ENCODE results near the gene B3GALNT2. TPM values are rescaled to one million over a fixed set of nuclear protein-coding genes. Genes with fewer than 3 reads are reported as not detected.

B3GALNT2 gene
- polyA plus RNA-seq, 1 donor (not counting 4 experiments of a cell fraction or from before 2014, with no cell fraction given): 30.5 TPM

DNA sequence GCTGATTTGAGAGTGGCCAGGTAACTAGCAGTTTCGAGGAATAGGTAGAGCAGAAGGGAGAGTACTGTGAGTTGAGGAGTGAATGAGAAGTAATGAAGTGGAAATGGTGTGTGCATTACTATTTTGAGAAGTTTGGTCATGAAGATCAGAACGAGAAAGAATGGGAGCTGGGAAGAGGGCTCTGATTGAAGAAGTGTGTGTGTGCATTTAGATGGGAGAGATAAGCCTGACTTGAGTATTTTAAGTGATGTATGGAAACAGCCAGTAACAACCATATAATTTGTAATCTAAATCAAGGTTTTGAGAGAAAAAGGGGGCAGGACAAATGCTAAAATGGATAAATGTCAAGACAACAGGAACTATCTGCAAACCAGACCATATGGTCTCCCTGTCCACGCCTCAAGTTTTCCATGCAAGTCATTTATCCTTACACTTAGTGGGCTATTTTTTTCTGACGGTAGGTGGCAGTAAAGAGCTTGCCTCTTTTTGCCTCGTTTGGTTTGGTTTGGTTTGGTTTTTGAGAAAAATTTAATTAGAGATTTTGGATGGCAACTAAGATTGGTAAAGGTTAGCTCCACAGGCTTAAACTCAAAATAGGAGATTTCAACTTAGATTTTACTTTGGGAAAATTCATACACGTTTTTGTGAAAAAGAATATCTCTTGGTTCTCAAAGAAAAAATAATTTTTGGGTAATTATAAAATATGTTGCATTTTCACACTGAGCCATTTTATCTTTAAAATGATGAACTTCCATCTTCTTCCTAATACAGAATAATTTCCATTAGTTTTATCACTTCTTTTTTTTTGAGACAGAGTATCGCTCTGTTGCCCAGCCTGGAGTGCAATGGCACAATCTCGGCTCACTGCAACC, 9.5 kb upstream of the B3GALNT2 start:
- H3K4me1 ChIP-seq (ENCODE audit: control insufficient read depth, extremely low read depth, insufficient read depth, low read length): no peaks in the 10 kb centered on the region
- H3K79me2 ChIP-seq (ENCODE audit: control insufficient read depth, insufficient read depth, low read length): no peaks in the 10 kb centered on the region
- H3K4me3 ChIP-seq (ENCODE audit: control insufficient read depth in 2 of 3, extremely low read depth in 1 of 3, insufficient read depth in 2 of 3, low read depth in 1 of 3, low read length in 3 of 3): no peak overlapping the region
- no peaks in the 10 kb centered on the region for H4K20me1 ChIP-seq (ENCODE audit: control insufficient read depth, extremely low read depth, insufficient read depth, low read length)
- no peak overlapping the region for H3K4me2 ChIP-seq (ENCODE audit: control insufficient read depth, extremely low read depth, insufficient read depth, low read depth, low read length)
- H3K9me3 ChIP-seq (ENCODE audit: control insufficient read depth, low read depth, low read length): no peaks in the 10 kb centered on the region
- no peak overlapping the region for H2AFZ ChIP-seq (ENCODE audit: control insufficient read depth, low read length)
- TF ChIP-seq, protein P1, sequence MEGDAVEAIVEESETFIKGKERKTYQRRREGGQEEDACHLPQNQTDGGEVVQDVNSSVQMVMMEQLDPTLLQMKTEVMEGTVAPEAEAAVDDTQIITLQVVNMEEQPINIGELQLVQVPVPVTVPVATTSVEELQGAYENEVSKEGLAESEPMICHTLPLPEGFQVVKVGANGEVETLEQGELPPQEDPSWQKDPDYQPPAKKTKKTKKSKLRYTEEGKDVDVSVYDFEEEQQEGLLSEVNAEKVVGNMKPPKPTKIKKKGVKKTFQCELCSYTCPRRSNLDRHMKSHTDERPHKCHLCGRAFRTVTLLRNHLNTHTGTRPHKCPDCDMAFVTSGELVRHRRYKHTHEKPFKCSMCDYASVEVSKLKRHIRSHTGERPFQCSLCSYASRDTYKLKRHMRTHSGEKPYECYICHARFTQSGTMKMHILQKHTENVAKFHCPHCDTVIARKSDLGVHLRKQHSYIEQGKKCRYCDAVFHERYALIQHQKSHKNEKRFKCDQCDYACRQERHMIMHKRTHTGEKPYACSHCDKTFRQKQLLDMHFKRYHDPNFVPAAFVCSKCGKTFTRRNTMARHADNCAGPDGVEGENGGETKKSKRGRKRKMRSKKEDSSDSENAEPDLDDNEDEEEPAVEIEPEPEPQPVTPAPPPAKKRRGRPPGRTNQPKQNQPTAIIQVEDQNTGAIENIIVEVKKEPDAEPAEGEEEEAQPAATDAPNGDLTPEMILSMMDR (optimal IDR thresholded peaks at IDR 0.05 in 1 of 3, IDR thresholded peaks at IDR 0.05 in 1 of 3, conservative IDR thresholded peaks at IDR 0.05 in 1 of 3; ENCODE audit: extremely low read depth in 1 of 3, insufficient read depth in 2 of 3, low read length in 3 of 3): peak; percentile 51 to 82 (median 79)
- TF ChIP-seq EZH2 (IDR thresholded peaks at IDR 0.05; ENCODE audit: low read length): no peak
- FAIRE-seq: peak; percentile 69
- dilution Hi-C loops (cut with MboI; ENCODE audit: extremely low pct_ligation_motif_present, low sequenced_read_pairs): no loop called here
- H3K27ac ChIP-seq (ENCODE audit: control insufficient read depth, insufficient read depth, low read length): no peak overlapping the region
- peak; percentile 19 for DNase-seq (ENCODE audit: low read depth, low spot score)
- H3K9me1 ChIP-seq (ENCODE audit: control insufficient read depth, extremely low read depth, insufficient read depth, low read length): no peaks in the 10 kb centered on the region
- no peaks in the 10 kb centered on the region for H3K27me3 ChIP-seq (ENCODE audit: control insufficient read depth, extremely low read depth, insufficient read depth, low read length)
- no peak overlapping the region for H3K9ac ChIP-seq (ENCODE audit: control insufficient read depth, extremely low read depth, insufficient read depth, low read length)
- H3K36me3 ChIP-seq (ENCODE audit: control insufficient read depth in 2 of 2, extremely low read depth in 1 of 2, insufficient read depth in 2 of 2, low read length in 2 of 2): no peaks in the 10 kb centered on the region

DNA sequence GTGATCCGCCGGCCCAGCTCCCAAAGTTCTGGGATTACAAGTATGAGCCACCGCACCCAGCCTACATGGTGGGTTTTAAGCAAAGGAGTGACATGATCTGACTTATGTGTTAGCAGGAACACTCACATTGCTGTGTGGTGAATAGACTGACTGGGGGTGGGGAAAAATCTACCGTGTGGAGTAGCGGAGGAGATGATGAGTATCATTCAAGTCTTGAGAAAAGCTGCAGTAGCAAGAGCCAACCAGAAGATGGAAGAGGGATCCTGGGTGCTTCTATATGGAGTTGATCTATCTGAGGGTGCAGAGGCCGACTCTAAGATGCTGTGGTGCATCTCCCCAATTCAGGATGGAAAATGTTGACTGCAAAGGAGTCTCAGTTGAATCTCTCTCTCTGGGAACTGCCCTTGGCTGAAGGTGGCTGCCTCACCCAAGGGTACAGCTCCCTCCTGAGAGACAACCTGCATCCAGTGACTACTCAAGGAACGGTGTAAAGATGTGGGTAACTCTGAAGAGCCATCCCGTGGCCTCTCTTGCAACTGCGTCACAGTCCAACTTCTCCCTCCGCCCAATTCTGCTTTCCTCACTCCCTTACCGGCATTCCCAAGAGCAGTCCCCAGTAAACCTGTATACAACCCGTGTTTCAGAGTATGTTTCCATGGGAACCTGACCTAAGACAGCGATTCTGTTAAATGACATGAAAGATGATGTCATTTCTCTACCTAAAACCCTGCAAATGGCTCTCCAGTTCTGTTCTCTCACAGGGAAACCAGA, 7.4 kb upstream of the B3GALNT2 start:
- Histone ChIP-seq H3K27ac (ENCODE audit: control insufficient read depth, insufficient read depth, low read length) (no peak overlapping the region), H3K4me1 (ENCODE audit: control insufficient read depth, extremely low read depth, insufficient read depth, low read length) (no peaks in the 10 kb centered on the region), H3K27me3 (ENCODE audit: control insufficient read depth, extremely low read depth, insufficient read depth, low read length) (no peaks in the 10 kb centered on the region), H3K9me3 (ENCODE audit: control insufficient read depth, low read depth, low read length) (no peaks in the 10 kb centered on the region), H4K20me1 (ENCODE audit: control insufficient read depth, extremely low read depth, insufficient read depth, low read length) (no peaks in the 10 kb centered on the region), H3K4me3 (ENCODE audit: control insufficient read depth in 2 of 3, extremely low read depth in 1 of 3, insufficient read depth in 2 of 3, low read depth in 1 of 3, low read length in 3 of 3) (no peak overlapping the region), H3K4me2 (ENCODE audit: control insufficient read depth, extremely low read depth, insufficient read depth, low read depth, low read length) (no peak overlapping the region), H2AFZ (ENCODE audit: control insufficient read depth, low read length) (no peak overlapping the region), H3K79me2 (ENCODE audit: control insufficient read depth, insufficient read depth, low read length) (no peaks in the 10 kb centered on the region), H3K9ac (ENCODE audit: control insufficient read depth, extremely low read depth, insufficient read depth, low read length) (no peak overlapping the region), H3K9me1 (ENCODE audit: control insufficient read depth, extremely low read depth, insufficient read depth, low read length) (no peaks in the 10 kb centered on the region), H3K36me3 (ENCODE audit: control insufficient read depth in 2 of 2, extremely low read depth in 1 of 2, insufficient read depth in 2 of 2, low read length in 2 of 2) (no peaks in the 10 kb centered on the region)
- no peak for FAIRE-seq
- TF ChIP-seq, protein P1 (optimal IDR thresholded peaks at IDR 0.05 in 1 of 3, IDR thresholded peaks at IDR 0.05 in 1 of 3, conservative IDR thresholded peaks at IDR 0.05 in 1 of 3; ENCODE audit: extremely low read depth in 1 of 3, insufficient read depth in 2 of 3, low read length in 3 of 3): peak in 2 of 3 experiments; percentile 6 to 34
- no peak for TF ChIP-seq EZH2 (IDR thresholded peaks at IDR 0.05; ENCODE audit: low read length)
- dilution Hi-C loops (cut with MboI; ENCODE audit: extremely low pct_ligation_motif_present, low sequenced_read_pairs): no loop called here
- DNase-seq (ENCODE audit: low read depth, low spot score): no peak
